Suprapubic skin (tissue), 4 donors: ENCODE data around the gene AACS. TPM values are rescaled to one million over a fixed set of nuclear protein-coding genes. Genes with fewer than 3 reads are reported as not detected.
"Not testable (repeated sequence)": the region's sequence is repeated elsewhere in the genome, so short reads cannot be mapped to it uniquely, and the experiment has no call there.

Experiments used
- DNase-seq, 2 donors: peaks; one replicate each; pipeline ENCODE4 v3.0.0-alpha.2; 2019; ENCODE audit warnings: low spot score in 2 of 2
- H3K27ac ChIP-seq: fragments of 200-600 bp; sonication (generic); one replicate; pipeline ENCODE4 v1.5.1; 2019
- H3K27me3 ChIP-seq: fragments of 200-600 bp; sonication (generic); one replicate; pipeline ENCODE4 v1.5.1; 2019
- H3K36me3 ChIP-seq: fragments of 200-600 bp; sonication (generic); one replicate; pipeline ENCODE4 v1.5.1; 2019
- H3K4me1 ChIP-seq: fragments of 200-600 bp; sonication (generic); one replicate; pipeline ENCODE4 v1.5.1; 2019
- H3K4me3 ChIP-seq: fragments of 200-600 bp; sonication (generic); one replicate; pipeline ENCODE4 v1.5.1; 2019; ENCODE audit warnings: mild to moderate bottlenecking
- H3K9me3 ChIP-seq: fragments of 200-600 bp; sonication (generic); one replicate; pipeline ENCODE4 v1.5.1; 2019
- EP300 ChIP-seq: sonication (generic); formaldehyde crosslinking; IDR thresholded peaks from one replicate; pipeline ENCODE4 v1.6.1; 2017; ENCODE audit warnings: antibody characterized with exemption
- POLR2A ChIP-seq, 2 donors: fragments of 450-650 bp; IDR thresholded peaks; one replicate each; pipeline ENCODE4 v1.6.1; 2017; ENCODE audit warnings: antibody characterized with exemption in 2 of 2, mild to moderate bottlenecking in 2 of 2, moderate library complexity in 2 of 2
- POLR2AphosphoS5 ChIP-seq, 3 donors: sonication (generic); formaldehyde crosslinking; IDR thresholded peaks; one replicate each; pipeline ENCODE4 v1.6.1; 2017; ENCODE audit warnings: antibody characterized with exemption in 3 of 3
- WGBS: methylation state at CpG from one replicate; pipeline ENCODE4 v1.1.5; 2018; 5-methylcytosine and 5-hydroxymethylcytosine counted together
- total RNA-seq, 4 donors: library from RNA; depleted of rRNA; stranded (reverse); fragments of >200 nt; gene quantifications; one replicate each; pipeline ENCODE4 v1.1.0, GENCODE V29; 2016
- TF ChIP-seq, protein P1 (sequence below), 2 donors: fragments of 200-600 bp in 1 of 2; fragments of 450-650 bp in 1 of 2; sonication (generic) in 1 of 2; IDR thresholded peaks; one replicate each; pipeline ENCODE4 v1.5.1; 2016 to 2019; ENCODE audit warnings: antibody characterized with exemption in 2 of 2, mild to moderate bottlenecking in 1 of 2, moderate library complexity in 1 of 2

The AACS gene
- total RNA-seq, 4 donors from 2014 or later = 69.0 to 103 (median 77.0) TPM

DNA sequence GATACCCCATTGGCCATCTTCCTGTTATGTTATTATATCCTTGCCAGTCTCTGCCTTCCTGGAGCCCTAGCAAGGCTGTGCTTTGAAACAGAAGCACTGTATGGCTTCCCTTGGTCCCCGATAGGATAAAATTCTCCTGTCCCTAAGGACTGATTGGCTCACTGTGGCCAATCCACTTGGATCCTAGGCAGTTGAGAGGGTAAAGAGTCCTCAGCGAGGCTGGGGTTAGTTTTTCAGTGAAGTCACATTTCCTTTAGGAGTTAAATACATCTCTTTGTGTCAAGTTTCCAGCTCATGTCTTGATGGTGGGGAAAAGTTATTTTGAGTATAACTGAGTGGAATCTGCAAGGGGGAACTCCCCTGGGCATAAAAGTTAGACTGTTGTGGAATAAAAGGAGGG, 7.3 kb downstream of the AACS start:
- Histone ChIP-seq H3K36me3 (peaks cover 19% of the 10 kb centered on the region), H3K27ac (no peak overlapping the region), H3K9me3 (no peaks in the 10 kb centered on the region), H3K4me1 (peaks cover 5% of the 10 kb centered on the region), H3K27me3 (no peaks in the 10 kb centered on the region), H3K4me3 (no peak overlapping the region)
- no peak for TF ChIP-seq POLR2AphosphoS5 (IDR thresholded peaks at IDR 0.05)
- TF ChIP-seq POLR2A (IDR thresholded peaks at IDR 0.05) = no peak
- TF ChIP-seq EP300 = no peak
- TF ChIP-seq, protein P1, sequence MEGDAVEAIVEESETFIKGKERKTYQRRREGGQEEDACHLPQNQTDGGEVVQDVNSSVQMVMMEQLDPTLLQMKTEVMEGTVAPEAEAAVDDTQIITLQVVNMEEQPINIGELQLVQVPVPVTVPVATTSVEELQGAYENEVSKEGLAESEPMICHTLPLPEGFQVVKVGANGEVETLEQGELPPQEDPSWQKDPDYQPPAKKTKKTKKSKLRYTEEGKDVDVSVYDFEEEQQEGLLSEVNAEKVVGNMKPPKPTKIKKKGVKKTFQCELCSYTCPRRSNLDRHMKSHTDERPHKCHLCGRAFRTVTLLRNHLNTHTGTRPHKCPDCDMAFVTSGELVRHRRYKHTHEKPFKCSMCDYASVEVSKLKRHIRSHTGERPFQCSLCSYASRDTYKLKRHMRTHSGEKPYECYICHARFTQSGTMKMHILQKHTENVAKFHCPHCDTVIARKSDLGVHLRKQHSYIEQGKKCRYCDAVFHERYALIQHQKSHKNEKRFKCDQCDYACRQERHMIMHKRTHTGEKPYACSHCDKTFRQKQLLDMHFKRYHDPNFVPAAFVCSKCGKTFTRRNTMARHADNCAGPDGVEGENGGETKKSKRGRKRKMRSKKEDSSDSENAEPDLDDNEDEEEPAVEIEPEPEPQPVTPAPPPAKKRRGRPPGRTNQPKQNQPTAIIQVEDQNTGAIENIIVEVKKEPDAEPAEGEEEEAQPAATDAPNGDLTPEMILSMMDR (IDR thresholded peaks at IDR 0.05) = no peak
- DNase-seq = no peak
- WGBS = 86% methylated on average over 2 of the region's 2 CpGs

DNA sequence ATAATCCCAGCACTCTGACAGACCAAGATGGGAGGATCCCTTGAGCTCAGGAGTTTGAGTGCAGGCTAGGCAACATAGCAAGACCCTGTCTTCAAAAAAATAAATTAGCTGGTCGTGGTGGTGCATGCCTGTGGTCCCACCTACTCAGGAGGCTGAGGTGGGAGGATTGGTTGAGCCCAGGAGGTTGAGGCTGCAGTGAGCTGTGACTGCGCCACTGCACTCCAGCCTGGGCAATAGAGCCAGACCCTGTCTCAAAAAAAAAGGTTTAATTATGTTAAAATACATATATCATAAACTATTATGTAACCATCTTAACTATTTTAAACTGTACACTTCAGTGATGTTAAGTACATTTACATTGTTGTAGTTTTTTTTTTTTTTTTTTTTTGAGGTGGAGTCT, 9.1 kb downstream of the AACS start:
- not testable (repeated sequence) for H3K9me3 ChIP-seq, H3K27me3 ChIP-seq, DNase-seq, H3K4me3 ChIP-seq, H3K27ac ChIP-seq
- Histone ChIP-seq H3K4me1 (peaks cover 14% of the 10 kb centered on the region), H3K36me3 (peaks cover 31% of the 10 kb centered on the region)
- WGBS = 88% methylated on average over 2 of the region's 2 CpGs

DNA sequence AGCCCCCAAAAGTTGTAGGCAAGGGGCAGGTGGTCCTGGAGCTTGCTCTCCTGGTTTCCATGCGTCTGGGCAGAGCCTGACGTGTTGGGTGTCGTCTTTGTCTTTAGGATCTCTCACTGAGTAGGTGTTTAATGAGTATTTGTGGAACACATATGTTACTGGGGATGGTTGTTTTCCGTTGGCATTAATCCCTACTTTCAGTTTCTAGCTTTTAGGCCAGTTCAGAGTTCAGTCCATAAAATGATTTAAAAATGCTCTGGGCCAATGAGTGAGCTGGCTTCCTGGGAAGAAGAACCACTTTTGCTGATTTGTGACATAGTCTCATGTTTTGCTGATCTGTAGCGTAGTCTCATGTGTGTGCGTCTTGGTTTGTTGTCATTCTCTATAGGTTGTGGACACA, 10.9 kb downstream of the AACS start:
- Histone ChIP-seq H3K4me1 (peaks cover 28% of the 10 kb centered on the region), H3K36me3 (peaks cover 31% of the 10 kb centered on the region), H3K4me3 (no peak overlapping the region), H3K27me3 (no peaks in the 10 kb centered on the region), H3K27ac (no peak overlapping the region), H3K9me3 (no peaks in the 10 kb centered on the region)
- 97% methylated on average over 6 of the region's 6 CpGs for WGBS
- no peak for DNase-seq
- TF ChIP-seq POLR2A (IDR thresholded peaks at IDR 0.05) = no peak
- TF ChIP-seq EP300 = no peak
- TF ChIP-seq POLR2AphosphoS5 (IDR thresholded peaks at IDR 0.05) = no peak
- TF ChIP-seq, protein P1 (IDR thresholded peaks at IDR 0.05) = no peak

GRCh38 chr12:125079084-125079483, 13.8 kb downstream of the AACS start:
- 90% methylated on average over 10 of the region's 10 CpGs for WGBS
- TF ChIP-seq, protein P1 (IDR thresholded peaks at IDR 0.05) = no peak
- TF ChIP-seq EP300 (no peak), POLR2AphosphoS5 (IDR thresholded peaks at IDR 0.05) (no peak), POLR2A (IDR thresholded peaks at IDR 0.05) (no peak)
- Histone ChIP-seq H3K36me3 (peaks cover 29% of the 10 kb centered on the region), H3K9me3 (no peaks in the 10 kb centered on the region), H3K4me3 (no peak overlapping the region), H3K27me3 (no peaks in the 10 kb centered on the region), H3K4me1 (peaks cover 34% of the 10 kb centered on the region), H3K27ac (peak overlapping the region; percentile 77)
- DNase-seq = no peak

- H3K27ac ChIP-seq = peak overlapping the region; percentile 77
- DNase-seq = peak in 1 of 2 donors; percentile 79
- peaks cover 38% of the 10 kb centered on the region for H3K36me3 ChIP-seq
- H3K9me3 ChIP-seq = no peaks in the 10 kb centered on the region
- TF ChIP-seq POLR2AphosphoS5 (IDR thresholded peaks at IDR 0.05) (peak in 1 of 3 donors; percentile 68), POLR2A (IDR thresholded peaks at IDR 0.05) (no peak), EP300 (no peak)
- TF ChIP-seq, protein P1 (IDR thresholded peaks at IDR 0.05) = no peak
- 44% methylated on average over 15 of the region's 15 CpGs for WGBS
- H3K27me3 ChIP-seq = no peaks in the 10 kb centered on the region
- H3K4me1 ChIP-seq = peaks cover 34% of the 10 kb centered on the region
- no peak overlapping the region for H3K4me3 ChIP-seq
These were observed 14.7 kb downstream of the AACS start for GRCh38 chr12:125079648-125080645.
